Measurements from ENCODE around the gene GGCX.
A peak's percentile ranks its signal among the peaks of the same experiment; 100 is the strongest.

The GGCX gene

DNA sequence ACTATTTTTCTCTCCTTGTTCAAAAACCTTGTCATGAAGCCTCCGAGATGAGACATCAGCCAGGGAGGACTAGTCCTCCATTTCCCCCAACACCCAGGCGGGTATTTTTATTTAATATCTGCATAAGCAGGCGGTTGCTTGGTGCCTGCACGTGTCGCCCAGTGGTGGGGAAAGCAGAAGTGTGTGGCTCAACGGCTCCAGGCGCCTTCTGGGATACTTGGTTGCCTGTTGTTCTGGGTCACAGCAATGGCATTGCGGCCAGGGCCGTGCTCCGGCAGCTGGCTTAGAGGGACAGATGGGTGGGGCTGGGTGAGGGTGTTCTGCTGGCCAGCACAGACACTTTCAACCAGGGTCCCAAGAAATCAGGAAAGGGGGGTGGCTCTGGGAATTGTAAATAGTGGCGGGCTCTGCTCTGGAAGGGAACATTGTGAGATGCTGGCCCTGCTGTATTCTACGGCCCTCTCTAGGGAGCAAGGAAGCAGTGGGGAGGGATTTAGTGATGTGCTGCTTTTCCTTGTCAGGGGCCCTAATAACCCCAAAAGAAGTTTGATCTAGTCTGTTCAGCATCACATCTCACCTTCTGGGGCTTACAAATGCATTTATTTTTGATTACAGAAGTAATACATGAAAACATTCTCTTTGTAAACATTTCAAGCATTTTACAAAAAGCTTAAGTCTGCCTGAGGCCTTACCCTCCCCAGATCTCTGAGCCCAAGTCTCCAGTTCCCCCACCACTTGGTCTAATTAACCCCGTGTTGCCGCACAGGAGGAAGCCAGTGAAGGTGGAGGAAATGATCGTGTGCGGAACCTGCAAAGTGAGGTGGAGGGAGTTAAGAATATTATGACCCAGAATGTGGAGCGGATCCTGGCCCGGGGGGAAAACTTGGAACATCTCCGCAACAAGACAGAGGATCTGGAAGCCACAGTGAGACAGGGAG, 17.2 kb upstream of the GGCX start:
- TF ChIP-seq, protein P1, sequence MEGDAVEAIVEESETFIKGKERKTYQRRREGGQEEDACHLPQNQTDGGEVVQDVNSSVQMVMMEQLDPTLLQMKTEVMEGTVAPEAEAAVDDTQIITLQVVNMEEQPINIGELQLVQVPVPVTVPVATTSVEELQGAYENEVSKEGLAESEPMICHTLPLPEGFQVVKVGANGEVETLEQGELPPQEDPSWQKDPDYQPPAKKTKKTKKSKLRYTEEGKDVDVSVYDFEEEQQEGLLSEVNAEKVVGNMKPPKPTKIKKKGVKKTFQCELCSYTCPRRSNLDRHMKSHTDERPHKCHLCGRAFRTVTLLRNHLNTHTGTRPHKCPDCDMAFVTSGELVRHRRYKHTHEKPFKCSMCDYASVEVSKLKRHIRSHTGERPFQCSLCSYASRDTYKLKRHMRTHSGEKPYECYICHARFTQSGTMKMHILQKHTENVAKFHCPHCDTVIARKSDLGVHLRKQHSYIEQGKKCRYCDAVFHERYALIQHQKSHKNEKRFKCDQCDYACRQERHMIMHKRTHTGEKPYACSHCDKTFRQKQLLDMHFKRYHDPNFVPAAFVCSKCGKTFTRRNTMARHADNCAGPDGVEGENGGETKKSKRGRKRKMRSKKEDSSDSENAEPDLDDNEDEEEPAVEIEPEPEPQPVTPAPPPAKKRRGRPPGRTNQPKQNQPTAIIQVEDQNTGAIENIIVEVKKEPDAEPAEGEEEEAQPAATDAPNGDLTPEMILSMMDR (IDR thresholded peaks at IDR 0.05; ENCODE audit: borderline replicate concordance, insufficient read depth, low read depth, low read length): no peak
- H3K4me3 ChIP-seq (ENCODE audit: low read depth, low read length): peak overlapping the region; percentile 51

DNA sequence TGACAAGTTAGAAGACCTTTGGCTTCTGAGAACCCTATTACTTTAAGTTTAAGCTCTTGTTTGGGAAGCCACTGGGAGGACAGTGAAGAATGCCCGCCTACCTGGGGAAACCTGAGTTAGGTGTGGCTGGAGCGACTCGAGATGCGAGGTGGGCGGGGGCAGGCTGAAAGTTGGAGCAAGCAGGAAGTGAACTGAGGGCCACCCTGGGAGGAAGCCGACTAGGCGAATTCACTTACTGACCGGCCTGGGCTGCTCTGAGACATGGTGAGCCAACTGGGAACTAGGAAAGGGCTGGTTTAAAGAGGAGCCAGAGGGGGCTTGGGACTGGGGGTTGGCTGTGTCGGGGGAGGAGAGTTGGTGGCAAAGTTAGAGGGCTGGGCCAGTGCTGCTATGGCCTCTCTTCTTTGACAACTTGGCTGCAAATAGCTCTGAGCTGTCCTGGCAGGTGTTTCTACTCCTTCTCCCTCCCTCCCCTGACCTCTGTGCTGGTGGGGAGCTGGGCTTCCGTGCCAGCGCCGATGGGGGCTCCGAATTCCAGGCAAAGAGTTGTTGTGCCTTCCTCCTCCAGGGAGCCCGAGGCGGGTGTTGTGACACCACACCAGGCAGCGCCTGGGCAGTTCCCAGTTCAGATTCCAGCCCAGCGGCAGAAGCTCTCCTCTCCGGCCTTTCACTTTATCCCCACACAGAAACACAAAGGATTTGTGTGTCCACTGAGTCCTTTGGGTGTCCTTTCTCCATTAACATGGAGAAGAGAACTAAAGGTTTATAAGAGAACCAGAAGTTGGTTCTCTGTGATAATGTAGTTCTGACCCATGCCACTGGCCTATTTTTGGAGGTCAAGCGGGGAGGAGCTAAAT, 16.3 kb upstream of the GGCX start, which contains the start of gene VAMP8:
VAMP8 (plus strand) TSS at position 201 of the 857 bp plus-strand sequence; CDS start at position 262, 61 bp downstream.
- H3K4me3 ChIP-seq (ENCODE audit: low read depth, low read length): peak within 1 kb of the TSS; percentile 51
- TF ChIP-seq, protein P1 (IDR thresholded peaks at IDR 0.05; ENCODE audit: borderline replicate concordance, insufficient read depth, low read depth, low read length): no peak

DNA sequence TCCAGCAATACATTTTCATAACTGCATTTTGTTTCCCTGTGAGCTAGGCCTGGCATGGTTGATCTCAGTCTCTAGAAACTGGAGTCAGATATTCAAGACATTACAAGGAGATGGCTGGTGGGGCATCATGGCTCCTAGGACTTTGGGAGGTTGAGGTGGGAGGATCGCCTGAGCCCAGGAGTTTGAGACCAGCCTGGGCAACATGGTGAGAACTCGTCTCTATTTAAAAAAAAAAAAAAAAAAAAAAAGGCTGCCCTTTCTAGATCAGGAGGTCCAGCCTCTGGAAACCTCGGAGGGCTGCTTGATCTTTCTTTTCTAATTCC, 15.7 kb upstream of the GGCX start:
- TF ChIP-seq, protein P1 (IDR thresholded peaks at IDR 0.05; ENCODE audit: borderline replicate concordance, insufficient read depth, low read depth, low read length): no peak
- H3K4me3 ChIP-seq (ENCODE audit: low read depth, low read length): peak overlapping the region; percentile 51

DNA sequence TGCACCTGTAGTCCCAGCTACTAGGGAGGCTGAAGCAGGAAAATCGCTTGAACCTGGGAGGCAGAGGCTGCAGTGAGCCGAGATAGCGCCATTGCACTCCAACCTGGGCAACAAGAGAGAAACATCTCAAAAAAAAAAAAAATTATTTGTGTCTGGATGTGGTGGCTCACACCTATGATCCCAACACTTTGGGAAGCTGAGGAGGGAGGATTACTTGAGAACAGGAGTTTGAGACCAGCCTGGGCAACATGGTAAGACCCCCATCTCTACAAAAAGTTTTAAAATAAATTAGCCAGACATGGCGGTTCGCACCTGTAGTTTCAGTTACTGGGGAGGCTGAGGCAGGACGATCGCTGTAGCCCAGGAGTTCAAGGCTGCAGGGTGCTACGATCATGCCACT, 14.4 kb upstream of the GGCX start:
- H3K4me3 ChIP-seq (ENCODE audit: low read depth, low read length): no peak overlapping the region
- TF ChIP-seq, protein P1 (IDR thresholded peaks at IDR 0.05; ENCODE audit: borderline replicate concordance, insufficient read depth, low read depth, low read length): no peak

DNA sequence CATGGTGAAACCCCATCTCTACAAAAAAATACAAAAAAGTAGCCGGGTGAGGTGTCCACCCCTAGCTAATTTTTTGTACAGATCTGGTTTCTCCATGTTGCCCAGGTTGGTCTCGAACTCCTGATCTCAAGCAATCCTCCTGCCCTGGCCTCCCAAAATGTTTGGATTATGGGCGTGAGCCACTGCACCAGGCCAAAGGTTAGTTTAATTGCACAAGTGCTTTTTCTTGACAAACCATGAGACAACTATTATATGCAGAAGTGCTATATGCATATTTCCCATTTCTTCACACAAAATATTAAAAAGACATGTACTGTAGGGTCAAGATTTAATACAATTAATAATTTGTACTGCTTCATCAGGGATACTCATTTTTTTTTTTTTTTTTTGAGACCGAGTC, 5.0 kb upstream of the GGCX start:
- TF ChIP-seq, protein P1 (IDR thresholded peaks at IDR 0.05; ENCODE audit: borderline replicate concordance, insufficient read depth, low read depth, low read length): no peak
- H3K4me3 ChIP-seq (ENCODE audit: low read depth, low read length): no peak overlapping the region

DNA sequence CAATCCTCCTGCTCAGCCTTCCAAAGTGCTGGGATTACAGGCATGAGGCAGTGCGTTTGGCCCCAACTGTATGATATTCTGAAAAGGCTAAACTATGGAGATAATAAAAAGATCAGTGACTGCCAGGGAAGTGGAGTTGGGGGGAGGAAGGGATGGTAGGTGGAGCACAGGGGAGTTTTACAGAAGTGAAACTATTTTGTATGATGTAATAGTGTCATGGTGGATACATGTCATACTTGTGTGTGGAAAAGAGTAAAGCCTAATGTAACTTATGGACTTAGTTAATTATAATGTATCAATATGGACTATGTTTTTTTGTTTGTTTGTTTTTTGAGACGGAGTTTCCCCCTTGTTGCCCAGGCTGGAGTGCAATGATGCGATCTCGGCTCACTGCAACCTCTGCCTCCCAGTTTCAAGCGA, 2.9 kb upstream of the GGCX start:
- H3K4me3 ChIP-seq (ENCODE audit: low read depth, low read length): no peak overlapping the region
- TF ChIP-seq, protein P1 (IDR thresholded peaks at IDR 0.05; ENCODE audit: borderline replicate concordance, insufficient read depth, low read depth, low read length): no peak
